ENCODE data around the gene HFE. TPM values are rescaled to one million over a fixed set of nuclear protein-coding genes. Genes with fewer than 3 reads are reported as not detected.

HFE gene
- total RNA-seq, 1 donor from 2014 or later, result 2.6 TPM

- H3K36me3 ChIP-seq (ENCODE audit: control insufficient read depth, insufficient read depth, low read length), result no peaks in the 10 kb centered on the region
- no peaks in the 10 kb centered on the region for H3K27me3 ChIP-seq (ENCODE audit: control insufficient read depth, insufficient read depth, low read length)
- H3K4me3 ChIP-seq (ENCODE audit: low read depth, low read length), result peak overlapping the region; percentile 88
- TF ChIP-seq CTCF (IDR thresholded peaks at IDR 0.05; ENCODE audit: insufficient read depth, low read length, poor library complexity, severe bottlenecking), result no peak
- DNase-seq (ENCODE audit: low read depth), result no peak
Observed at GRCh38 chr6:26124781-26125685, 37.8 kb downstream of the HFE start.

- Histone ChIP-seq H3K4me3 (ENCODE audit: low read depth, low read length) (peak overlapping the region; percentile 88), H3K27me3 (ENCODE audit: control insufficient read depth, insufficient read depth, low read length) (no peaks in the 10 kb centered on the region), H3K36me3 (ENCODE audit: control insufficient read depth, insufficient read depth, low read length) (no peaks in the 10 kb centered on the region)
- no peak for TF ChIP-seq CTCF (IDR thresholded peaks at IDR 0.05; ENCODE audit: insufficient read depth, low read length, poor library complexity, severe bottlenecking)
- no peak for DNase-seq (ENCODE audit: low read depth)
Observed at GRCh38 chr6:26126394-26127235, 39.4 kb downstream of the HFE start.

GRCh38 chr6:26128013-26128771 lies 41.0 kb downstream of the HFE start:
- Histone ChIP-seq H3K27me3 (ENCODE audit: control insufficient read depth, insufficient read depth, low read length) (no peaks in the 10 kb centered on the region), H3K4me3 (ENCODE audit: low read depth, low read length) (no peak overlapping the region), H3K36me3 (ENCODE audit: control insufficient read depth, insufficient read depth, low read length) (no peaks in the 10 kb centered on the region)
- no peak for DNase-seq (ENCODE audit: low read depth)
- no peak for TF ChIP-seq CTCF (IDR thresholded peaks at IDR 0.05; ENCODE audit: insufficient read depth, low read length, poor library complexity, severe bottlenecking)

- H3K4me3 ChIP-seq (ENCODE audit: low read depth, low read length), result no peak overlapping the region
- no peaks in the 10 kb centered on the region for H3K27me3 ChIP-seq (ENCODE audit: control insufficient read depth, insufficient read depth, low read length)
- no peak for DNase-seq (ENCODE audit: low read depth)
- no peaks in the 10 kb centered on the region for H3K36me3 ChIP-seq (ENCODE audit: control insufficient read depth, insufficient read depth, low read length)
- no peak for TF ChIP-seq CTCF (IDR thresholded peaks at IDR 0.05; ENCODE audit: insufficient read depth, low read length, poor library complexity, severe bottlenecking)
Observed at GRCh38 chr6:26129656-26130055, 42.4 kb downstream of the HFE start.

GRCh38 chr6:26130581-26131249 lies 43.5 kb downstream of the HFE start:
- no peak for DNase-seq (ENCODE audit: low read depth)

More at GRCh38 chr6:26130581-26131249, 43.5 kb downstream of the HFE start:
- Histone ChIP-seq H3K27me3 (ENCODE audit: control insufficient read depth, insufficient read depth, low read length) (no peaks in the 10 kb centered on the region), H3K36me3 (ENCODE audit: control insufficient read depth, insufficient read depth, low read length) (no peaks in the 10 kb centered on the region), H3K4me3 (ENCODE audit: low read depth, low read length) (no peak overlapping the region)
- no peak for TF ChIP-seq CTCF (IDR thresholded peaks at IDR 0.05; ENCODE audit: insufficient read depth, low read length, poor library complexity, severe bottlenecking)
